Trophoblast cell (in vitro differentiated cells and primary cell): ENCODE results near the gene SYNM.

Source experiments
- DNase-seq, 2 donors: peaks; one replicate each; pipeline ENCODE4 v3.0.0-alpha.2; 2016
- H2AFZ ChIP-seq: 2 replicates; pipeline ENCODE4 v1.6.1; 2013; ENCODE audit warnings: low read length, moderate library complexity, mild to moderate bottlenecking; ENCODE audit not compliant: insufficient read depth, poor library complexity
- H2AK5ac ChIP-seq: 2 replicates; pipeline ENCODE4 v1.6.1; 2013; ENCODE audit warnings: mild to moderate bottlenecking, low read length
- H2BK120ac ChIP-seq: 2 replicates; pipeline ENCODE4 v1.6.1; 2013; ENCODE audit warnings: low read length, mild to moderate bottlenecking, moderate library complexity; ENCODE audit not compliant: insufficient read depth, poor library complexity
- H2BK12ac ChIP-seq: 2 replicates; pipeline ENCODE4 v1.6.1; 2013; ENCODE audit warnings: mild to moderate bottlenecking, low read length, moderate library complexity
- H2BK5ac ChIP-seq: 2 replicates; pipeline ENCODE4 v1.6.1; 2013; ENCODE audit warnings: low read length, low read depth, moderate library complexity, mild to moderate bottlenecking; ENCODE audit not compliant: poor library complexity
- H3K14ac ChIP-seq: 2 replicates; pipeline ENCODE4 v1.6.1; 2013; ENCODE audit warnings: mild to moderate bottlenecking, low read length
- H3K18ac ChIP-seq: 2 replicates; pipeline ENCODE4 v1.6.1; 2013; ENCODE audit warnings: mild to moderate bottlenecking, low read length
- H3K23ac ChIP-seq: 2 replicates; pipeline ENCODE4 v1.6.1; 2013; ENCODE audit warnings: low read length
- H3K27ac ChIP-seq: 2 replicates; pipeline ENCODE4 v1.5.1; 2013; ENCODE audit warnings: low read depth, mild to moderate bottlenecking, inconsistent platforms, low read length, moderate library complexity
- H3K27me3 ChIP-seq: 2 replicates; pipeline ENCODE4 v1.6.1; 2013; ENCODE audit warnings: inconsistent platforms, mild to moderate bottlenecking, low read length, moderate library complexity; ENCODE audit not compliant: insufficient read depth
- H3K36me3 ChIP-seq, 2 experiments: 1 replicate in 1 of 2; 2 replicates in 1 of 2; pipeline ENCODE4 v1.6.1; 2013; ENCODE audit warnings: low read length in 2 of 2, mild to moderate bottlenecking in 2 of 2, moderate library complexity in 1 of 2; ENCODE audit not compliant: insufficient read depth in 2 of 2, control insufficient read depth in 1 of 2
- H3K4ac ChIP-seq: 2 replicates; pipeline ENCODE4 v1.6.1; 2013; ENCODE audit warnings: low read depth, mild to moderate bottlenecking, low read length, moderate library complexity
- H3K4me1 ChIP-seq, 2 experiments: 1 replicate in 1 of 2; 2 replicates in 1 of 2; pipeline ENCODE4 v1.6.1; 2013; ENCODE audit warnings: low read length in 2 of 2, mild to moderate bottlenecking in 2 of 2, moderate library complexity in 1 of 2; ENCODE audit not compliant: insufficient read depth in 2 of 2, control insufficient read depth in 1 of 2
- H3K4me2 ChIP-seq: 2 replicates; pipeline ENCODE4 v1.6.1; 2013; ENCODE audit warnings: inconsistent platforms, mild to moderate bottlenecking, low read length, moderate library complexity
- H3K4me3 ChIP-seq: 2 replicates; pipeline ENCODE4 v1.5.1; 2013; ENCODE audit warnings: mild to moderate bottlenecking, low read depth, low read length, inconsistent platforms
- H3K79me1 ChIP-seq: one replicate; pipeline ENCODE4 v1.6.1; 2013; ENCODE audit warnings: low read length
- H3K79me2 ChIP-seq: 2 replicates; pipeline ENCODE4 v1.6.1; 2013; ENCODE audit warnings: low read length, mild to moderate bottlenecking; ENCODE audit not compliant: control insufficient read depth, insufficient read depth, poor library complexity
- H3K9ac ChIP-seq: 2 replicates; pipeline ENCODE4 v1.6.1; 2013; ENCODE audit warnings: mild to moderate bottlenecking, low read length
- H3K9me3 ChIP-seq: 2 replicates; pipeline ENCODE4 v1.6.1; 2013; ENCODE audit warnings: low read depth, mild to moderate bottlenecking, control low read depth, inconsistent platforms, low read length; ENCODE audit not compliant: insufficient read depth
- H4K12ac ChIP-seq: 2 replicates; pipeline ENCODE4 v1.6.1; 2013; ENCODE audit warnings: low read depth, mild to moderate bottlenecking, low read length, moderate library complexity
- H4K8ac ChIP-seq: 2 replicates; pipeline ENCODE4 v1.6.1; 2013; ENCODE audit warnings: low read depth, mild to moderate bottlenecking, low read length, moderate library complexity
- H4K91ac ChIP-seq: one replicate; pipeline ENCODE4 v1.6.1; 2013; ENCODE audit warnings: low read depth, mild to moderate bottlenecking, low read length, moderate library complexity
- WGBS: extraction: QIAGEN DNeasy Blood & Tissue Kit; methylation state at CpG from one replicate; pipeline ENCODE4 v1.1.7; 2013; ENCODE audit warnings: missing lambda C conversion rate; ENCODE audit not compliant: insufficient read length, insufficient coverage; ENCODE audit errors: extremely low coverage; 5-methylcytosine and 5-hydroxymethylcytosine counted together

Gene SYNM

DNA sequence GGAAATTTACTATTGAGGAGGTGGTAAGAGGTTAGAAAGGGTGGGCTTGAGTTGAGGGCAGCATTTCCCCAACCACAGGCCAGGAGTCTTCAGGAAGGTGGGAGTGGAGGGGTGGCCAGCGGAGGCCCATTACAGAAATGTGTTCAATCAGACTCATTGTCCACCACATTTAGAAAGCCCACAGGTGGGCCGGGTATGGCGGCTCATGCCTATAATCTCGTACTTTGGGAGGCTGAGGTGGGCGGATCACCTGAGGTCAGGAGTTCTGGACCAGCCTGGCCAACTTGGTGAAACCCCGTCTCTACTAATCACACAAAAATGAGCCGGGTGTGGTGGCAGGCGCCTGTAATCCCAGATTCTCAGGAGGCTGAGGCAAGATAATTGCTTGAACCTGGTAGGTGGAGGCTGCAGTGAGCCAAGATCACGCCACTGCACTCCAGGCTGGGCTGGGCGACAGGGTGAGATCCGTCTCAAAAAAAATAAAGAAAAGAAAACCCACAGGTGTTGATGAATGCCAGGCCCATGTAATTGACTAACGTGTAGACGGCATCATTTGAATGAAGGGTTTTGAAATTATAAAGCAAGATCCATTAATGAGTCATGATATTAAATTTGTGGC is 12.2 kb upstream of the SYNM start:
- no peak overlapping the region for H3K4ac ChIP-seq
- H2BK120ac ChIP-seq, result no peak overlapping the region
- H3K36me3 ChIP-seq, result no peaks in the 10 kb centered on the region

GRCh38 chr15:99095626-99096025 is 9.3 kb upstream of the SYNM start:
- Histone ChIP-seq H2AFZ (no peak overlapping the region), H3K36me3 (no peaks in the 10 kb centered on the region), H3K4me3 (no peak overlapping the region), H2BK12ac (no peak overlapping the region), H3K23ac (no peak overlapping the region), H2BK120ac (no peak overlapping the region), H4K8ac (no peak overlapping the region), H3K27ac (no peak overlapping the region), H3K9ac (no peak overlapping the region), H3K79me1 (no peaks in the 10 kb centered on the region), H3K9me3 (peaks cover 4% of the 10 kb centered on the region), H3K14ac (no peak overlapping the region), H3K4me1 (peaks cover 2% of the 10 kb centered on the region in 2 experiments), H2AK5ac (no peak overlapping the region), H3K4me2 (no peak overlapping the region), H4K12ac (no peak overlapping the region), H3K27me3 (peaks cover 4% of the 10 kb centered on the region), H2BK5ac (no peak overlapping the region), H4K91ac (no peak overlapping the region), H3K18ac (no peak overlapping the region), H3K79me2 (no peaks in the 10 kb centered on the region), H3K4ac (no peak overlapping the region)
- no CpG with 5 or more reads among the region's 3 CpGs for WGBS
- DNase-seq, result no peak

More for the DNA sequence above, 12.2 kb upstream of the SYNM start:
- Histone ChIP-seq H3K23ac (no peak overlapping the region), H3K4me1 (no peaks in the 10 kb centered on the region), H3K9ac (no peak overlapping the region), H3K79me1 (no peaks in the 10 kb centered on the region), H3K4me2 (no peak overlapping the region), H3K79me2 (no peaks in the 10 kb centered on the region), H2AK5ac (no peak overlapping the region), H3K9me3 (no peaks in the 10 kb centered on the region), H4K91ac (no peak overlapping the region), H2BK12ac (no peak overlapping the region), H2BK5ac (no peak overlapping the region), H3K4me3 (no peak overlapping the region), H4K12ac (no peak overlapping the region), H2AFZ (no peak overlapping the region), H3K18ac (no peak overlapping the region), H4K8ac (no peak overlapping the region), H3K27ac (no peak overlapping the region), H3K27me3 (no peaks in the 10 kb centered on the region), H3K14ac (no peak overlapping the region)
- WGBS, result no CpG with 5 or more reads among the region's 13 CpGs
- DNase-seq, result no peak

- Histone ChIP-seq H4K12ac (no peak overlapping the region), H3K4me1 (peaks cover 2% of the 10 kb centered on the region in 2 experiments), H3K23ac (no peak overlapping the region), H3K27ac (no peak overlapping the region), H2AFZ (no peak overlapping the region), H4K91ac (no peak overlapping the region), H2BK120ac (no peak overlapping the region), H3K4ac (no peak overlapping the region), H2AK5ac (no peak overlapping the region), H3K27me3 (peaks cover 4% of the 10 kb centered on the region), H3K36me3 (no peaks in the 10 kb centered on the region), H4K8ac (no peak overlapping the region), H3K79me2 (no peaks in the 10 kb centered on the region), H3K79me1 (no peaks in the 10 kb centered on the region), H2BK12ac (no peak overlapping the region), H2BK5ac (no peak overlapping the region), H3K4me3 (no peak overlapping the region), H3K14ac (no peak overlapping the region), H3K4me2 (no peak overlapping the region), H3K9ac (no peak overlapping the region), H3K18ac (no peak overlapping the region), H3K9me3 (peaks cover 4% of the 10 kb centered on the region)
- WGBS, result no CpG with 5 or more reads among the region's 11 CpGs
- no peak for DNase-seq
These were observed 8.5 kb upstream of the SYNM start for GRCh38 chr15:99096173-99096893.

DNA sequence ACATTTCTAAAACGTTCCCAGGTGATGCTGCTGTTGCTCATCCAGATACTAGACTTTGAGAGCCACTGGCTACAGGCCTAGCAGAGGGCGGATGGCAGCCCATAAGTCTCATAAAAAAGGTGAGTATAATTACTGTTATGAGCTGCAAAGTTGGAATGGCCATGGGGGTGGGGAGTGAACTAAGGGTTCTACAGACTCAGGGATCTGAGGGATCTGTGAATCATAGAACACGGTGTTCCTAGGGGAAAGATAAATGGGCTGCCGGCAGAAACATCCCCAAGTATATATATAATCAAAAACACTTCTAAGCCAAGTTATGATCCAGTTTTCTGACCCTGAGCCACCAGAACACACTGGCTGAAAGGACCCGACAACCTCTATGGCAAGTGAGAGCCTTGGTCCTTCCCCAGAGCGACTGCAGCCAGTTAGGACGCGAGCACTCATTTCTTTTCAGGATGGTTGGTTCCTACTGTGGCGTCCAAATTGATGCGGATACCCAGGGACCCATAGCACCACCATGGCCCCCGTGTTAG is 7.9 kb upstream of the SYNM start:
- H3K18ac ChIP-seq, result no peak overlapping the region
- H3K9me3 ChIP-seq, result peaks cover 4% of the 10 kb centered on the region
- H3K36me3 ChIP-seq, result no peaks in the 10 kb centered on the region
- DNase-seq, result no peak
- no peak overlapping the region for H2BK120ac ChIP-seq
- no peak overlapping the region for H4K8ac ChIP-seq
- H3K4me3 ChIP-seq, result no peak overlapping the region
- no CpG with 5 or more reads among the region's 11 CpGs for WGBS
- no peak overlapping the region for H2BK5ac ChIP-seq
- H3K14ac ChIP-seq, result no peak overlapping the region
- H2AFZ ChIP-seq, result no peak overlapping the region
- H3K4me1 ChIP-seq, result peaks cover 2% of the 10 kb centered on the region in 2 experiments
- no peak overlapping the region for H3K4ac ChIP-seq
- no peaks in the 10 kb centered on the region for H3K79me1 ChIP-seq
- no peaks in the 10 kb centered on the region for H3K79me2 ChIP-seq
- peaks cover 4% of the 10 kb centered on the region for H3K27me3 ChIP-seq
- no peak overlapping the region for H3K27ac ChIP-seq
- H2BK12ac ChIP-seq, result no peak overlapping the region
- H3K4me2 ChIP-seq, result no peak overlapping the region
- H2AK5ac ChIP-seq, result no peak overlapping the region
- H3K9ac ChIP-seq, result no peak overlapping the region
- H3K23ac ChIP-seq, result no peak overlapping the region
- no peak overlapping the region for H4K12ac ChIP-seq
- H4K91ac ChIP-seq, result no peak overlapping the region
